Lung microvascular endothelial cell (primary cell): ENCODE measurements around the gene DIS3L2. TPM values are rescaled to one million over a fixed set of nuclear protein-coding genes. Genes with fewer than 3 reads are reported as not detected.
A peak's percentile ranks its signal among the peaks of the same experiment; 100 is the strongest.
"Not testable (repeated sequence)": the region's sequence is repeated elsewhere in the genome, so short reads cannot be mapped to it uniquely, and the experiment has no call there.

ENCODE experiments used
- DNase-seq, 2 donors: peaks; one replicate each; pipeline versions ENCODE4 v3.0.0 to v3.0.0-alpha.2; 2010; ENCODE audit warnings: low read depth in 2 of 2
- total RNA-seq: library from RNA; depleted of rRNA; stranded (reverse); fragments of >200 nt; gene quantifications from 2 replicates; pipeline ENCODE4 v1.2.1, GENCODE V29; 2014

Gene DIS3L2
- total RNA-seq, 1 donor from 2014 or later: 14.1 TPM

- DNase-seq: not testable (repeated sequence)
Measured at GRCh38 chr2:232331061-232331460, 369.5 kb downstream of the DIS3L2 start.

DNA sequence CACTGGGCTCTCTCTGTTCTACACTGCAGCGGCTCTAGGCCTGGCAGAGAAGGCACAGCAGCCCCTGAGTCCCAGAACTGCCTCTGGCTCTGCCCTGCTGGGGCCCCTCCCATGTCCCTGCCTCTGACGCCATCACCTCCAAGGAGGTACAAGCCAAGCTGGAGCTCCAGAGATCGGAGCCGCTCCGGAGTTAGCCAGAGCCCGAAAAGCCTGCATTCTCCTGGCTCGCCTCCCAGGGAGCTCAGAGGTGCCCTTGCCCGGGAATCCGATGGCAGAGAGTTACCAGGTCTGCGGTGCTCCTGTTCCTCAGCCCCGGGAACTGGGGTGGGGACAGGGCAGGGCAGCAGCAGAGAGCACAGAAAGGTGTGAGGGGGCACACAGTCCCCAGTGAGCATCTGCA lies 370.1 kb downstream of the DIS3L2 start:
- not testable (repeated sequence) for DNase-seq

DNA sequence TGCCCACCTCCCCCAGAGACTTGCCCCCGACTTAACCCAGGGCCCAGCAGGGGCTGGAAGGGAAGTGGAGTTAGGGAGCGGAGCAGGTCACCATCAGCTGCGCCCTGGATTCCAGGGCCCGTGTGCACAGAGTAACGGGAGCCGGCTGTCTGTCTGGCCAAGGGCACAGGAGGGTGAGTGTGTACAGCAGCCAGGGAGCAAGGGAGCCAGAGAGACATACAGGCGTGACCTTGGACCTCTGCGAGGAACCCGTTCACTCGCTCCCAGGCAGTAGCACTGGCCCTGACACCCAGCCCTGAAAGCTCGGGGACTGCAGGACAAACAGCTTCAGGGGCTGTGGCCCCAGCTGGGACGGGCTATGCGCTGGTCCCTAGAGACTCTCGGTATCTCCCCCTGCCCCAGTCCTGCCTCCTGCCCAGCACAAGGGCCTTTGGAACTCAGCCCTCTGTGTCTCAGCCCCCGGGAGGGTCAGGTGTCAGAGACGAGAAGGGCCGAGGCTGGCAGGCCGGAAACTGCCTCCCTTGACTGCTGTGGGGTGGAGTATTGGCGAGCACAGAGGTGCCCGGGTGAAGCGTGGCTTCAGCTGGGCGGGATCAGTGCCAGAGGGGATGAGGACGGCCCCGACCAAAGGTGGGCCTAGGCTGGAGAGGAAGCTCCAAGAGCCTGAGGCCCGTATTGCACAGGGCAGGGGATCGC lies 370.9 kb downstream of the DIS3L2 start:
- DNase-seq: not testable (repeated sequence)

DNA sequence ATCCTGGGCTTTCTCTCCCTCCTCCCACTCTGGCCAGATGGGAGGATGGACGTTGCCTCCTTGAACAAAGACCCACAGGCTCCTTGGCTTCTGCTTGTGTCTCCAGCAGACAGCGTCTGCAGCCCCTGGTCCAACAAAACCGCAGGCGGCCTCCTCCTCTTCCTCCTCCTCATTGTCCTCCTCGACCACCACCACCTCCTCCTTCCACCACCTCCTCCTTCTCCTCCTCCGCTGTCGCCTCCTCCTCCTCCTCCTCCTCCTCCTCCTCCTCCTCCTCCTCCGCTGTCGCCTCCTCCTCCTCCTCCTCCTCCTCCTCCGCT lies 371.4 kb downstream of the DIS3L2 start:
- no peak for DNase-seq

- DNase-seq: peak; percentile 22 to 51
Measured at GRCh38 chr2:232333361-232334135, 372.0 kb downstream of the DIS3L2 start.

DNA sequence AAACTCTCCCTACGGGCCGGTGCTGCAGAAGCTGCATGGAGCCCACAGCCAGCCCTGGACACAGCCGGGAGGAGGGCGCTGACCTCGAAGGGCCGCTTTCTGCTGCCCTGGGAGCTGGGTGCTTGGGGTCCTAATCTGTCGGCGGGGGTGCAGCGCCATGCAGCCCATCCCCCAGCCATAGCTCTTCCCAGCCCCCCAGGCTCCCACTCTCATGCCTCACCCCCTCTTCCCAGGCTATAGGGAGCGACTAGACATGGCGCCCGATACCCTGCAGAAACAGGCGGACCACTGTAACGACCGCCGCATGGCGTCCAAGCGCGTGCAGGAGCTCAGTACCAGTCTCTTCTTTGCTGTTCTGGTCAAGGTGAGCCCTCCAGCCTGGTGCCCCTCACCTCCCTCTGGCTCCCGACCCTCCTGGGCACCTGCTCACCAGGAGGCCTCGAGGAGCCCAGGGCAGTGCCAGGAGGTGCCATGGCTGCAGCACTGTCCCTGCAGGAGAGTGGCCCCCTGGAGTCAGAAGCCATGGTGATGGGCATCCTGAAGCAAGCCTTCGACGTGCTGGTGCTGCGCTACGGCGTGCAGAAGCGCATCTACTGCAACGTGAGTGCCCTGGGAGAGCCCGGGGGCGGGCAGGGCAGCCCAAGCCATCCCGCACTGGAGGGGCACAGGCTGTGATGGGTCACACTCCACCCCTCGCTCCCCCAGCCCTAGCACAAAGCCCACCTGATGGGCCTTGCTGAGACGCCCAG lies 372.8 kb downstream of the DIS3L2 start:
- DNase-seq: not testable (repeated sequence)

DNA sequence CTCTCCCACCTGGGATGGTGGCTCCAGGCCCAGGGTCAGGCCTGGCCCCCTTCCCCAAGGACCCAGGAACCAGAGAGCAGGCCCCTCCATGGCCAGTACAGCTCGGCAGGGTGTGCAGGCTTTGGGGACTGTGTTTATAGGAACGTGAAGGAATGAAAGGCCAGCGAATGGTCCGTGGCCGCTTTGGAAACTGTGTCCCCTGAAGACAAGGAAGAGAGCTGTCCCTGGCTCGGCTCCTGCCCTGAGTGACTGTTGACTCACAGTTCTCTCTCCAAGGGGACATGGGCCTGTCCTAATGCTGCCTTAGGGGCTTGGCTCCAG lies 373.3 kb downstream of the DIS3L2 start:
- DNase-seq: not testable (repeated sequence)

- not testable (repeated sequence) for DNase-seq
Measured at GRCh38 chr2:232335206-232335858, 373.8 kb downstream of the DIS3L2 start.

DNA sequence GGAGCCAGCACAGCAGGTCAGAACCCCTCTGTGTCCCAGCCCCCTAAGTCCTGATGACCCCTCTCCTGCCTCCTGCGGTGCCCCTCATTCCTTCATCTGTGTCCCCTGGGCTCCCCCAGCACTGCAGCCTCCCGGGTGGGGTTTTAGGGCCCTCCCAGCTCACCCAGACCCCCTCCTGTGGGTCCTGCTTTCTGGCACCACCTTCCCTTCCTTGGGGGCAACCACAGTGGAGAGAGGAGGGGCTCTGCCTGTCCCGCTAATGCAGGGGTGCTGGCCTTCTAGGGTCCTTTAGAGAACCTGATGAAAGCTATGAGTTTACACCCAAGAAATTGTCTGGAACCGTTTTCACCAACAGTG lies 374.3 kb downstream of the DIS3L2 start:
- DNase-seq: no peak

DNA sequence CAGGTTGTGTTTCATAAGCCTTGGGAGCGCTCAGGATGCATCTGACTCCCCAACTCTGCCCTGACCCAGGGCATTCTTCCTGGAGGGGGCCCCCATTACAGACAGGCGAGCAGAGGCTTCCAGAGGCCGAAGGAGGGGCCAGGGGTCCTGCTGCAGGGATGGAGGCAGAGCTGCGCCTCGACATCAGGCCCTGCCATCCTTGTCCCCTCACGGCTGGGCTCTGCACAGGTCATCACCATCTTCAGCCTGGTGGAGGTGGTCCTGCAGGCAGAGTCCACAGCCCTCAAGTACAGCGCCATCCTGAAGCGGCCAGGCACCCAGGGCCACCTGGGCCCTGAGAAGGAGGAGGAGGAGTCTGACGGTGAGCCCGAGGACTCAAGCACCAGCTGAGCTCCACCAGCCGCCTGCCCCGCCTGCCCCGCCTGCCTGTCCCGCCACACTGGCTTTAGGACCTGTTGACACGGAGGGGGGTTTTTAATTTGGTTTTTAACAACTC lies 374.8 kb downstream of the DIS3L2 start:
- DNase-seq: no peak

GRCh38 chr2:232336981-232337720 lies 375.6 kb downstream of the DIS3L2 start:
- DNase-seq: no peak

DNA sequence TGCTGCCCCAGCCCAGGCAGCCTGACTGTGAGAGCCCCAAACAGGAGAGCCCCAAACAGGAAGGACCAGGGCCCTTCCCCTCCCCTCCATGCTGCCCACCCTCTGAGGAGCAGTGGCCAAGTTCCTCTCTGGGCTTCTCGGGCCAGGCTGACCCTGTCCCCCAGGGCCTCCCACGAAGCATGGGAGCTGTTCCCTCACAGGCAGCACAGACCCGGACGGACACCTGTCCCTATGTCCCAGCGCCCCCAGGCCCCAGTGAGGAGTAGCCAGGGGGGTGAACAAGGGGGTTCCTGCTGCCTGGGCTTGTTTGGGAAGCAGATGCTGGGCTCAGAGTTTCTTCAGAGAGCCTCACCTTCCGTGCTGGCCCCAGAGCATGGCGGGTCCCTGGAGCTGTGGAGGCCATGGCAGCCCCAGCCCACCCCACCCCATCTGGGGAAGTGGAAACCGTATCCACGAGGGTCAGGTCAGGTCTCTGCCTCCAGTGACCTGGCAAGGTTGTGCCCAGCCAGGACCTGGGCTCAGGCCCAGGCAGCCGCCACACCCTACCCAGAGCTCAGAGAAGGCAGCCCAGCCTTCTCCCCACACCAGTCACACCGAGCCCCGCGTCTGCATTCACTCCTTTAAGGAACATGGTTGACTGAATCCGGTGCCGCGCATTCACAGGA lies 376.7 kb downstream of the DIS3L2 start:
- not testable (repeated sequence) for DNase-seq

DNA sequence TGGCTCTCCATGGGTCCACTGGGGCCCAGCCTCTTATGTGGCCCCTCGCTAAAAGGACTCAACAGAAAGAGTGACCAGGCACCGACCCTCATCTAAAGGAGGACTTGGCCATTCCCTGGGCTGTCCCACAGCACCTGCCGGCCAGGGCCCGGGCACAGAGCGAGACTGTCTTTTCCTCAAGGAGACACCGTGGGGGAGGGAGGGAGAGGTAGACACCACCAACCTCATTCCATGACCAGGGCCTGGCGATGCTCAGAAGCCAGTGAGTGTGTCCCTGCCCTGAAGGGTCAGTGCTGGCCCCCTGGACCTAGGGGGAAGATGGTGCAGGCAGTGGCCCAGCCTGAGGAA lies 377.2 kb downstream of the DIS3L2 start:
- DNase-seq: no peak

DNA sequence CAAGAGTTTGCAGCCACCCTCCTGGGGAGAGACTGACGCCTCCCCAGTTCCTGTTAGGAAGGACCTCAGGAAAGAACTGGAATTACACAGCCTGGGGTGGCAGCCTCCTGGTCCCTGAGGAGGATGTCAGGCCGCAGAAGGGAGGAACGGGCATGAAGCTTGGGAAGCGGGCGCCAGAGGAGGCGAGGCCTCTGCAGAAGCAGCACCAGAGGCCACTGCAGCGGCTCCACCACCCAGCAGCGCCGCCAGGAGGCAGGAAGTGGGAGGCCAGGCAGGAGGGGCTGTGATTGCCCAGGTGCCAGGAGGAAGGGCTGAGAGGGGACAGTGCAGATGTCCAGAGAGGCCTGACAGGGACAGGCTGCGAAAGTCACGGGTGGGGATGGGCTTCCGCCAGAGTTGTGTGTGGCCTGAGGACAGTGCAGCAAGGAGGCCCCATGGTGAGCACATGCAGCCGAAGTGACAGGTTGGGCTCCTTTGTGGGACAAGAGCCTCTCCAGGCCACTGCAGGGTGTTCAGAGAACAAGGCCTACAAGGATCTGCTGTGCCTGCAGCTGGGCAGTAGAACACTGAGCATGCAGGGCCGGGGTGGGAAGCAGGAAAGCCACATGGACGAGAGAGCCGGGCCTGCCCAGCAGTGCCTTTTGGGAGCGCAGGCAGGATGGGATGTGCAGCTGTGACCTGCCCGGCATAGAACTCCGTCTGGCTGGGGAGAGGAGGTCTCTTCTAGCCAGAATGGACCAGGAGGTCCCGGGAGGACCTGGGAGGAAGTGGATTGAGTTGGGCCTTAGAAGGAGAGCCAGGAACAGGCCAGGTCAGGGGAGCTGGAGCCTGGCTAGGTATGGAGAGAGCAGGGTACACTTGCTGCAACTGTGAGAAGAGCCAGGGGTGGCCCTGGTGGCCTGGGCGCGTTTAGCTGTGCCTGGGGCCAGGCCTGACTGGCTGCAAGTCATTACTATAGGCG lies 377.9 kb downstream of the DIS3L2 start:
- no peak for DNase-seq

- no peak for DNase-seq
Measured at GRCh38 chr2:232340171-232340935, 378.8 kb downstream of the DIS3L2 start.

DNA sequence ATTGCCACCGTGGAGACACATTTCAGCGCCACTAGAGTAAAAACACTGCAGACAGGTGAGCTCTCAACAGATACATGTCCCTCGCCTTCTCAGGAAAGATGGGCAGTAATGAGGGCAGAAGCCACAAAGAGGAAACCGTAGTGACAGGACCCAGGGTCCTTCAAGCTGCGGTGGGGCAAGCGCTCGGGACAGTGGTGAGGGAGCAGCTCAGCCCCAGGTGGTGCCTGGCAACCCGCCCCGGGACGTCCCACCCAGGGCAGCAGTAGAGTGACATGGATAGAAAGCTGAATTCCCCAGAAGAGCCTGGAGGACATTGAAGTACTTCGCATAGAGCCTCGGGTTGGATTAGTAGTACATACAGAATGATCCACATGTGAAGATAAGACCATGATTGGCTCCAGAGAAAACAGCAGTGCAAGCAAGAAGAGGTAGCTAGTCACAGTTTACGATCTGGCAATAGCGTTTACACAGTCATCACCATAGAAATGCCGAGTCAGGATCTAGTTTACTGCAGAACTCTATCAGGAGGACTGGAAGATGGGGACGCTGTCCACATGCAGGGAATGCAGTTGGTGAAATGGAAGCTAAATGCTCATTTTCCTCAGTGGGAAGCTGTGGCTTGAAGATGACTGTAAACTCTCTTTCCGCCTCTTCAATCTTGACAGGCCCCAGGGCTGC lies 379.7 kb downstream of the DIS3L2 start:
- DNase-seq: no peak

- DNase-seq: no peak
Measured at GRCh38 chr2:232341739-232342126, 380.2 kb downstream of the DIS3L2 start.
